Fibroblast of skin of left biceps (primary cell): ENCODE data around the gene CC2D2B.
"Not testable (repeated sequence)": the region's sequence is repeated elsewhere in the genome, so short reads cannot be mapped to it uniquely, and the experiment has no call there.

ENCODE experiments used
- DNase-seq, 2 experiments: peaks; one replicate each; pipeline ENCODE4 v3.0.0-alpha.2; 2013; ENCODE audit warnings: low read depth in 2 of 2

CC2D2B gene

GRCh38 chr10:95907456-95908253, at the start of gene CC2D2B:
CC2D2B (plus strand) TSS chr10:95907975; CDS start chr10:95911324, 3,349 bp downstream.
- peak; percentile 36 to 37 for DNase-seq

DNA sequence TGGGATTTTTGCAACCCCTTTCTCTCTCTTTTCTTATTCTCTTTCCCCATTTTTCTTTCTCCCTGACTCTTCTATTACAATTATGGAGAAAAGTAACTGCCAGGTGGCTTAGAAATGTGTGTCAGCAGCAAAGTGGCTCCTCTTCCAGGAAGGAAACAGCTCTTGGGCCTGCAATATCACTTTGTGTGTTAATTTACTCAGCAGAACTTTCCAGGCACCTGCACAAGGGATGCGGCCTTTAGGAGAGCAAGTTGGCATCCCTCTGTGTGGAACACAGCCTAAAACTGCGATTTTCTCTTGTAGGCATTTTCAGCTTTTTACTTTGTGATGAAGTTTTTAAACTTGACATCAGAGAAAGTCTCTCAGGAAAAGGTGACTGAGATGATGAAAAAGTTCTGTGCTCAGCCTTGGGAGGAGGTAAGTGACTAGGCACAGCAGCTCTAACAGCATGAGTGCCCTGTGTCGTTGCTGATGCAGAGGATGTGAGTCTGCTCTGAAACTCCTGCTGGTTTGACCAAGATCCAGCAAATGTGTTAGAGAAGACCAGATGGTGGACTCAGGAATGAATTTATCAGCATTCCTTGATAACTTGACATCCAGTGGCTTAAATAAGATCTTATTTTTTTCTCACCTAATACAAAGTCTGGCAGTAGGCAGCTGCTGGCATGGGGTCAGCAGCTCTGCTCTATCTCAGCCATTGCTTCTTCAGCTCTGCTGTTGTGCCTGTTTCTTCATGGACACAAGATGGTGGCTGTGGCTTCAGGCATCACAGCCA, 47.4 kb upstream of the CC2D2B start:
- no peak for DNase-seq

GRCh38 chr10:95861386-95861785, 46.4 kb upstream of the CC2D2B start:
- DNase-seq = peak in 1 of 2 experiments; percentile 12

GRCh38 chr10:95864906-95865813, 42.6 kb upstream of the CC2D2B start:
- DNase-seq = peak; percentile 37 to 46

DNA sequence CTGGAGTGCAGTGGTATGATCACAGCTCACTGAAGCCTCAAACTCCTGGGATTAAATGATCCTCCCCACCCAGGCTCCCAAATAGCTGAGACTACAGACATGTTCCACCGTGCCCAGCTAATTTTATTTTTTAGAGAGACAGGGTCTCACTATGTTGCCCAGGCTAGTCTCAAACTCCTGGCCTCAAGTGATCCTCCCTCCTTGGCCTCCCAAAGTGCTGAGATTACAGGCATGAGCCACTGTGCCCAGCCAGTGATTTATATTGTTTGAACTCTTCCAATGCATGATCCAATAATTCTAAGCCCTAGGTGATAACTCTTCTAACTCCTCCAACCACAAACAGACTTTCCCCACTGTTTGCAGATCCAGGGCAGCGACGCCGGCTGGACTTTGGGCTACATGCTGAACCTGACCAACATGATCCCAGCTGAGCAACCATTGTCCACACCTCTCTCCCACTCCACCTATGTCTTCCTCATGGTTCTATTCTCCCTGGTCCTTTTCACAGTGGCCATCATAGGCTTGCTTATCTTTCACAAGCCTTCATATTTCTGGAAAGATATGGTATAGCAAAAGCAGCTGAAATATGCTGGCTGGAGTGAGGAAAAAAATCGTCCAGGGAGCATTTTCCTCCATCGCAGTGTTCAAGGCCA, 41.8 kb upstream of the CC2D2B start:
- DNase-seq = no peak

- no peak for DNase-seq
Measured at GRCh38 chr10:95866467-95866842, 41.3 kb upstream of the CC2D2B start.

DNA sequence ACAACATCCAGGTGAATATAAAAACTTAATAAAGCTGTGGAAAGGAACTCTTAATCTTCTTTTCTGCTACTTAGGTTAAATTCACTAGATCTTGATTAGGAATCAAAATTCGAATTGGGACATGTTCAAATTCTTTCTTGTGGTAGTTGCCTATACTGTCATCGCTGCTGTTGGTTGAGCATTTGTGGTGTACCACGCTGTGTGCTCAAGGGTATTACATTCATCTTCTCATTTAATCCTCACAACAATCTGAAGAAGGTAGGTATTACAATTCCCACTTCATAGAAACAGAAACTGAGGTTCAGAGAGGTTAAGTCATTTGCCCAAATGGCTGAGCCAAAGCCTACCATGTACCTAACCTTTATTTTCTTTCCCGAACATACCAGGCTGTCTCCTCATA, 39.9 kb upstream of the CC2D2B start:
- no peak for DNase-seq

GRCh38 chr10:95872158-95872711, 35.5 kb upstream of the CC2D2B start:
- no peak for DNase-seq

- DNase-seq = no peak
Measured at GRCh38 chr10:95873139-95873538, 34.6 kb upstream of the CC2D2B start.

- DNase-seq = no peak
Measured at GRCh38 chr10:95873651-95874050, 34.1 kb upstream of the CC2D2B start.

GRCh38 chr10:95874783-95875182, 33.0 kb upstream of the CC2D2B start:
- not testable (repeated sequence) for DNase-seq

- no peak for DNase-seq
Measured at GRCh38 chr10:95876756-95877155, 31.0 kb upstream of the CC2D2B start.

- DNase-seq = no peak
Measured at GRCh38 chr10:95877881-95878280, 29.9 kb upstream of the CC2D2B start.

GRCh38 chr10:95880704-95881103, 27.1 kb upstream of the CC2D2B start:
- DNase-seq = no peak

DNA sequence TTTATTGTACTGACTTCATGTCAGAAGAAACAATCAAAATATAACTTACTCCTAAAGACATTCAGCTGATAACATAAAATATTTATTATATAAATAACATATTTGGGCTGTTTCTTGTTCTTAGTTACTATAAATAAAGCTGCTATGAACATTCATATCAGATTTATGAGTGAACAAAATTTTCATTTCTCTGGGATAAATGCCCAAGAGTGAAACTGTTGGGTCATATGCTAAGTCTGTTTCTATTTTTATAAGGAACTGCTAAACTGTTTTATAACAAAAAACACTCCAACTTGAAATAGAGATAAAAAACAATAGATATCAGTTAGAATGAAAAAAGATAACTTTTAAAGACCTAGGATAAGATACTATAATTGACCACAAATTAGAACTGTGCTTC, 26.5 kb upstream of the CC2D2B start:
- no peak for DNase-seq

DNA sequence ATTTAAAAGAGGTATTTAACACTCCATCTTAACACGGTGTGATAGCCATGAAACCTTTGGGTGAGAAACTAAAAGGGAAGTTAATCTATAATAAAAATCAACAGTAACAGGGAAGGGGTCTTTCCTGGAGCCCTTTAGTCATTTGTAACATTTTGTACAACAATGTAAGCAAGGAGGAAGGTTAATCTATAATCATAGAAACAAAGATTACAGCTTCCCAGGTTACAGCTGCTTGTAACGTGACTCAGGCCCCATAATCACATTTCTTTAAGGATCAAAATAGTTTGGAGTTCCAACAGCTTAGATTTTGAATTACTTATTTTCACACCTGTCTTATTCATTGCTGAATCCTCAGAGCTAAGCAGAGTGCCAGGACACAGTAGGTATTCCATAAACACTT, 17.9 kb upstream of the CC2D2B start:
- DNase-seq = no peak

DNA sequence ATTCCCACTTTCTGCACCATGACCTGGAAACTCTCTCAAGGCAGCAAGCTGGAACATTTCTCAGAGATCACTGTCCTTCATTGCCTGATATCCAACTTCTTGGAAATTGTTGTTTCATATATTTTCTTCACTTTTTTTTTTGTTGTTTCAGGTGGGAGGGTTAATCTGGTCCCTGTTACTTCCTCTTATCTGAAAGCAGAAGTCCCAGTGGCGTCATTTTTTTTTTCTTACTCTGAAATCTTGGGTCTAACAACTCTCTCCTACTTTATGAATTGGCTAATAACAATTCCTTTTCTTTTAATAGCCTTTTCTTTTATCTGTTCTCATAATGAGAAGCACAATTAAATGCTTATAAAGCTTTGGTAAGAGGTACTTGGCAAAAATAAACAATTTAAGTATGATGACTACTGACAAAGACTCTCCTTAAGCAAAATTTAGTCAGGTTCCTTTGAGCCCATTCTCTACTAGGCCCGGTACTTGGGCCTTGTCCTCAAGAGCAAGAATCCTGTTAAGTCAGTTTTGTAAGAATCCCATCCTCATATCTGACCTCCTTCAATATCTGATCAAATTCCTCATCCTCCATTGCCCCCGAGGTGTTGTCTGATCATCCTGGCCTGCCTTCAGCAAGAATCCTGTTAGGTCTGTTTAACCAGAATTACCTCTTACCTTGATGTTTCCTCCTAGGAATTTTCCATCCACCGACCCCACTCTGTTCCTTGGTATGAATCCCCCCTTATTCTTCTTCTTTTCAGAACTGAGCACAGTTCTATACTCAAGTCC, 11.5 kb upstream of the CC2D2B start:
- no peak for DNase-seq

DNA sequence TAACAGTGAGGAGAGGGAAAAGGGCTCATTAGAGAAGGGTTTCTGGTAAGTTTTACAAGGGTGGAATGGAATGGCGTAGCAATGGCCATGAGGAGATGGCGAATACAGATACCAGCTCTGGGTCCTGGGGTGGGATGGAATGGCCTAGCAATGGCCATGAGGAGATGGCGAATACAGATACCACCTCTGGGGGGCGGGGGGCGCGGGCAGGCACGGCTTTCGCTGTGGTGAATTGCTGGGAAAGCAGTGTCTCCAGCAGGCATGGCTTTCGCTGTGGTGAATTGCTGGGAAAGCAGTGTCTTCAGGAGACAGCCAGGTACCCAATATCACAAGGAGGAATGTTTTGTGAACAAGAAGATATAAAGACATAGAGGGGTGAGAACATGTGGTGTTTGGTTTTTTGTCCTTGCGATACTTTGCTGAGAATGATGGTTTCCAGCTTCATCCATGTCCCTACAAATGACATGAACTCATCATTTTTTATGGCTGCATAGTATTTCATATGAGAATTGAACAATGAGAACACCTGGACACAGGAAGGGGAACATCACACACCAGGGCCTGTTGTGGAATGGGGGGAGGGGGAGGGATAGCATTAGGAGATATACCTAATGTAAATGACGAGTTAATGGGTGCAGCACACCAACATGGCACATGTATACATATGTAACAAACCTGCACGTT, 1.7 kb upstream of the CC2D2B start:
- DNase-seq = not testable (repeated sequence)

DNA sequence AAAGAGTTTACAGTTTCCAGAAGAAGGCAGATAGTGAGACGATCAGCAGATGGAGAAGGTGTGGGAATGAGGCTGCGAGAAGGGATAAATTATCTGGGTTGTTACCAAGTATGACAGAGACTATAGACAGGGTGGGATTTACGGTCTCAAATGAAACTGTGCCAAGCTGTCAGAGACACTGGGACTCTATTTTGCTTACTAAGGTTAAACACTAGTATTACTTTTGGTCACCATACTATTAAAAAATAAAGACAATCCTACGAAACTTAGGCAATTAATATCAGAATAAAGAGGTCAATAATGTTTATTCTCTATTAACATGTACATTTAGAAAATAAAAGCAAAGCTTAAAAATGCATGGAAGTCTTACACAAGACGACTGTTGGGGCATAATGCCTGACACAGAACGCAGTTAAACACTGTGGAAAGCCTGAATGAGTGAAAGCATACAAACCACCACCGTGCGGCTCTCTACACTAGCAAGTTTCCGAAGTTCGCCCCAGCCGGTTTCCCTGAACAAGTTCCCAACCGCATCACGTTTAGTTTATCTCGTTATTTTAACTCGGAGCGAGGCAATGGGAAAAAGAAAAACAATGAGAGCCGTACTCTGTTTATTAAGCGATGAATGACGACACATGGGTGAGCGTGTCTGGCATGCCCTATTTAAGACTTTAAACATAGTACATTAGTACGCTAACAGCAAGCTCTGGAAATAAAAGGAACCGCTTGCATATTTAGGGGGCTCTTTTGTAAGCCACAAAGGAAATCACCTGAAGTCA, 909 bp upstream of the CC2D2B start:
- DNase-seq = peak in 1 of 2 experiments; percentile 7
